NOMO-1 treated with dmso at 0.1 percent for 144 hours (cell line): ENCODE measurements around the gene SLC10A3.

Experiments used
- DNase-seq: peaks from one replicate; lab custom pipeline; 2025; ENCODE audit not compliant: unreplicated experiment; lab: John Stamatoyannopoulos, UW

The SLC10A3 gene

DNA sequence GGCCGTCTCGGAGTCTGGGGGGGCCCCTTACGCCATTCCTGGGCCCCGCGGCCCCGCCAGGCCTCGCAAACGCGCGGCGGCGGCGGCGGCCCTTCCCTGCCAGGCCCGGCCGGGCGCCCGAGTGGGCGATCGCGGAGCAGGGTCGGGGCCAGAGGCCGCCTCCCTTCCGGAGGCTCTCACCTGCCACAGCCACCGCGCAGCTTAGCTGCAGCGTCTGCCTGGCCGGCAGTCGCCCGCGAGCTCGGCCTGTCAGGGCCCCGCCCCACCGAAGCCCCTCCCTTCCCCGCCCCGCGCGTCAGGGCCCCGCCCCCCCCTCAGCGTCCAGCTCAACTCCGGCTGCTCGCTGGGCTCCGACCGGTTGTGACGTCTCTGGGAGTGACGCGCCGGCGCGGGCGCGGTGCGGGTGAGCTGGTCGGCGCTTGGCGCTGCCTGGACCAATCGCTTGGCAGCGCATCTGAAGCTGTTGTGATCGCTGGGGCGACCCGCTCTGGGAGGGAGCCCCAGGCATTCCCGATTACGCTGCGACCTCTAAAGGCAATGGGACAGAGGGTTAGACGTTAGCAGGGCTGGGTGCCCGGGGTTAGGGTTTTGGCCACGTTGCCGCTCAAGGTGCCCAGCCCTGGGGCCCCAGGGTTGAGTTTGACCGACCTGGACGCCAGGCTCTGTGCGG lies at the start of gene SLC10A3:
Gene SLC10A3, minus strand, starts transcription at position 216 of the 670 bp plus-strand sequence. CDS start 1,689 bp downstream, outside the sequence.
- peak; percentile 74 for DNase-seq

GRCh38 chrX:154539077-154539476 lies 48.6 kb upstream of the SLC10A3 start:
- DNase-seq = no peak

DNA sequence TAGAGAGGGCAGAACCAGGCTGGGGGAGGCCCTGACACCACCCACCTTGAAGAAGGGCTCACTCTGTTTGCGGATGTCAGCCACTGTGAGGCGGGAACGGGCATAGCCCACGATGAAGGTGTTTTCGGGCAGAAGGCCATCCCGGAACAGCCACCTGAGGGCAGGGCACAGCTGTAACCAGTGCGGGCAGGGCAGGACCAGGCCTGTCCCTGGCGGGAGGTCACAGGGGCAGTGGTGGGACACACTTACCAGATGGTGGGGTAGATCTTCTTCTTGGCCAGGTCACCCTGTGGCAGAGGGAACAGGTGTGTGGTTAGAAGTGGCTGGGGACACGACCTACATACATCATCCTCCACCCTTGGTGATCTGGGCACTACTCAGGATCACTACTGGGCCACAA lies 45.5 kb upstream of the SLC10A3 start:
- DNase-seq = no peak

DNA sequence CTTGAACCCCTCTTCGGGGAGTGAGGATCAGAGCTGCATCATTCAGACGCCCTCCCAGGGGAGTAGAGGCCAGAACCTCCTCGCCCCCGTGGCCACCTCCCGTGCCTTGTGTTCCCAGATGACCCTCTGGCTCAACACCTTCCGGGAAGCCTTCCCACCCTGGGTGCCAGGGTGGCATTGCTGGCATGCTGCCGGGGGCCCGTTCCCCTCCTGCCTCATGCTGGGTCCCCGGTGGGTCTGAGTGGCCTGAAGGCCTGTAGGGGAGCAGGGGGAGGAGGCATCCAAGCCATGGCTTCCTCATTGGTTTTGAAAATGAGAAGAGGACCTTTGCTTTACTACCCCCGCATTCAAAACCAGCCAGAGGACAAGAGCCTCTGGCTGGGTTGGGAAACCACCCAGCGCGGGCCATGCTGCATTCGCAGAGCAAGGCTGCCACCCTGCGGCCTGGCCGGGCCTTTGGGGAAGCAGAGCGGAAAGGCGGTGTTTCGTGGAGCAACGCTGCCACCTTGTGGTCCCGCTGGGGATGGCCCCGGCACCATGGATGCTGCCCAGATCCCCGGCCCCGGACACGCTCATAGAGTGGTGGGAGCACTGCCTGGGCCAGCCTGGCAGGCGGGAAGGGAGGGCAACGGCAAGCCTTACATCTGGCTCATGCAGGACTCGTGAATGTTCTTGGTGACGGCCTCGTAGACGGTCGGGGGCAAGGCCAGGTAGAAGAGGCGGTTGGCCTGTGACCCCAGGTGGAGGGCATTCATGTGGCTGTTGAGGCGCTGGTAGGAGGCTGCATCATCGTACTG lies 44.3 kb upstream of the SLC10A3 start:
- DNase-seq = peak; percentile 66

DNA sequence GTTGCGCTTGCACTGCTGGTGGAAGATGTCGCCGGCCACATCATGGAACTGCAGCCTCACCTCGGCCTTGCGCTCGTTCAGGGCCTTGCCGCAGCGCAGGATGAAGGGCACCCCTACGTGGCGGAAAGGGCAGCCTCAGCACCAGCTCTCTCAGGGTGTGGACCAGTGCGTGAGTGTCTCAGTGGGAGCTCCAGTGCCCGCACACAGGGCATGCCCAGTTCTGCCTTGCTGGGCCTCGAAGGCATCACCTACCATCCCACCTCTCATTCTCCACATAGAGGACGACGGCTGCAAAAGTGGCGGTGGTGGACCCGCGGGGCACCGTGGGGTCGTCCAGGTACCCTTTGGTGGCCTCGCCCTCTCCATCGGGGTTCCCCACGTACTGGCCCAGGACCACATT lies 42.3 kb upstream of the SLC10A3 start:
- DNase-seq = no peak

GRCh38 chrX:154531626-154532025 lies 41.2 kb upstream of the SLC10A3 start:
- DNase-seq = no peak

- no peak for DNase-seq
Measured at GRCh38 chrX:154530286-154530685, 39.9 kb upstream of the SLC10A3 start.

- no peak for DNase-seq
Measured at GRCh38 chrX:154529206-154529612, 38.8 kb upstream of the SLC10A3 start.

DNA sequence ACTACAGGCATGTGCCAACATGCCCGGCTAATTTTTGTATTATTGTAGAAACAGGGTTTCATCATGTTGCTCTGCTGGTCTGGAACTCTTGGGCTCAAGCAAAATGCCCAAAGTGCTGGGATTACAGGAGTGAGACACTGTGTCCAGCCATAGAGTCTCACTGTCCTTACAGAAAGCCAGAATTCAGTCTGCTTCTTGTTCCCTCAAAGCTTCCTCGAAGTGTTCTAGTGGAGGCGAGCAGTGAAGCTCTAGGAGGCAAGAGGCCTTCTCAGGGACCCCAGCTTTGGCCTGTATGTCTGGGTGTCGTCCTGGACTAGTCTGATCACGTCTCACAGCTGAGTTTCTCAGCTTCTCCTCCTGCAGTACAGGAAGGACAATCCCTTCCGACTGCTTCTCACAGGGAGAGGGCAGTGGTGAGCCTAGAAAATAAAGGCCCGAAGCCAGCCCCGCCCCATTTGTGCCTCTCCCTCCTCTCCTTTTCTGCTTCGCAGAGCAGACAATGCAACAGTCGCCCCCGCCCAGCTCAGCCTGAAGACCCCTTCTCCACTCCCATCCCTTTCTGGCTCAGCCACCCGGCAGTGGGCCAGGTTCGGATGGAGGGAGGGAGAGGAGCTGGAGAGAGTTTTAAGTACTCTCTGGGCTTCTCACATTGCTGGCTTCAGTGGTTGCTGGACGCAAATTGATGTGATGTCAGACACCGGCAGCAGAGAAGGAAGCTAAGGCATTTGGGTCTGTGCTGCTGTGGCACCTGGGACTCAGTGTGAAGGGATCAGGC lies 36.7 kb upstream of the SLC10A3 start:
- DNase-seq = peak; percentile 36

DNA sequence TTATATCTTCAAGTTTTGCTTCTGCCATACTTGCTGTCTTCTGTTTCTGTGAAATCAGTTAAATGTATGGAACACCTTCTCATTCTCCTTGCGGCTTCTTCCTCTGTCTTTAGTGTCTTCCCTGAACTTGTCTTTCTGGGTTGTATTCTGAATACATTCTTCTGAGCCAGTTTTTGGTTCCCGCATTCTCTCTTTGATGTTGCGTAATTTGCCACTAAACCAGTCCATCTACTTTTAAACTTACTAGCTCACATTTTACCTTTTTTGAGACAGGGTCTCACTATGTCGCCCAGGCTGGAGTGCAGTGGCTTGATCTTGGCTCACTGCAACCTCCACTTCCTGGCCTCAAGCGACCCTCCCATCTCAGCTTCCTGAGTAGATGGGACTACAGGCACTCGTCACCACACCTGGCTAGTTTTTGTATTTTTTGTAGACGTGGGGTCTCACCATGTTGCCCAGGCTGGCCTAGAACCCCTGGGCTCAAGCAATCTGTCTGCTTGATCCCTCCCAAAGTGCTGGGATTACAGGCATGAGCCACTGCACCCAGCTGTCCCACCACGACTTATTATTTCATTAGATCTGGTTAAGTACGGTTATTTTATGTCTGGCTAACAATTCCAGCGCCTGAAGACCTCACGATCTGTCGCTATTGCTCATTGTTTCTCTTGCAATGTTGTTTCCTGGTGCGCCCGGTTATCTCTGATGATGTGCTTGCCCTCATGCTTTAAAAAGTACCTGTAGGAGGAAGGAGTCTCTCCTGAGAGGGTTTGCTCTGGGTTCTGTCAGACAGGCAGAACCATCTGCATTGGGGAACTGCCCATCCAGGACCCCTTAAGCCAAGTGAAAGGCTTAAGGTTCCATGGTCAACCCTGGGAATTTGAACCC lies 35.4 kb upstream of the SLC10A3 start:
- DNase-seq = no peak

DNA sequence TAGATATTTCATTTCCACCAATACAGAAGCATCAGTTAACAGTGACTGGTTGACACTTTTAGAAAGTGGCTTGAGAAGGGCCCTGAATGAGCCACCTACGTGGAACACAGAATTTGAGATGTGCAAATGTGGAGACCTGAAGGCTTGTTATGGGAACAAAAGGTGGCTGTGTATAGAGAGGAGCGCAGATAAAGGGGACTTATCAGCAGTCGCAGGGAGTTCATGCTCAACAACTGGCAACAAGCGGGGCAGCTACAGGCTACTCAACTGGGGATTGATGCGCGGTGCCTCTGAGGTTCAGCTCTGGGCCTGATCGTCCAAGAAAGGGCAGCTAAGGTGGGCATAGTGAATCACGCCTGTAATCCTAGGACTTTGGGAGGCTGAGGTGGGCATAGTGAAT lies 29.0 kb upstream of the SLC10A3 start:
- DNase-seq = no peak

DNA sequence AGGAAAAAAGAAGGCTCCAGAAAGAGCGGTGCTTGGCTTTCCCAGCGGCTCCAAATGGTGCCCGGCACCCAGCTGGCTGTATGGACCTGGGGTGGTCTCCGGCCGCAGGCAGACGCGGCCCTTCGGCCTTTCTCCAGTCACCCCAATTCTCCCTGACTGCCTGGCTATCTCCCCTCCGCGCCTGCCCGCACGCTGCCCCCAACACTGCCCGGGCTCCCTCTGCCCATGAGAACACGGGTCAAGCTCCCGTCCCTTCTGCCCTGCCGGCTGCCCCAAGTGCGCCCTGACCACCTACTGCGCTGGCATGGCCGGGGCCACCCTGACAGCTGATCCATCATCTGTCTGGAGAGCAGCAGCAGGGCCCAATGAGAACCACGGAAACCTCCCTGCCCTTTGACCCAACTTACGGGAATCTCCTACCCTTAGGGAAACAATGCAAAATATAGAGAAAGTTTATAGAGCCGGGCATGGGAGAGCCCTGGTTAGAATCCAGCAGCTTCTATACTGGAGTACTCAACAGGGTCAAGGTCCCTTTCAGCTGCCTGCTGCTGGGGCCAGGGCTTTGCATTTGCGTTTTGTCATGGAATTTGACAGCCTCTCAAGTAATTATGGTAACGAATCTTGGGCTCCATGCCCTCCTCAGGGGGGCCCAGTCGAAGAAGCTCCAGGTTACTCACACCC lies 26.8 kb upstream of the SLC10A3 start:
- no peak for DNase-seq

DNA sequence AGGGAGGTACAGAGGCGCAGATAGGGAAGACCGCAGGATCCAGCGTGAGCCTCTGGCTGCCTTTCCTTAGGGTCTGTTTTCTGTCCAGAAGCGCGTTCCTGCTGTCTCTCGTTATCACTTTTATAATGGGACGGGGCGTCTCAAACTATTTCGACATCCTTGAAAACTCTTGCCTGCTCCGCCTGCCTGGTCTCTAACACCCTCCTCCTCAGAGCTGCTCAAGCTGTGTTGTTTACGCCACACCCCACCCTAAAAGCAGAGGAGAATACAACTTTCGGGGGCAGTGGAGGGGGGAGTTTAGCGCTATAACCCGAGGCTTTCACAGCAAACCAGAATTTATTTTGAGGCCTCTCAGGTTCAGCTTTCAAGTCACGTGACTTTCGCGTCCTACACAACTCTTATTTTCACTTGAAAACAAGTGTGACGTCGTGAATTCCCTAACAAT lies 26.2 kb upstream of the SLC10A3 start:
- DNase-seq = peak; percentile 6

- peak; percentile 65 for DNase-seq
Measured at GRCh38 chrX:154515966-154516655, 25.7 kb upstream of the SLC10A3 start, which contains the start of gene FAM3A. Gene FAM3A (minus strand): TSS chrX:154516232. CDS start chrX:154515772, 460 bp downstream.

- DNase-seq = no peak
Measured at GRCh38 chrX:154515090-154515965, 24.9 kb upstream of the SLC10A3 start.

GRCh38 chrX:154513716-154514115 lies 23.3 kb upstream of the SLC10A3 start:
- no peak for DNase-seq

DNA sequence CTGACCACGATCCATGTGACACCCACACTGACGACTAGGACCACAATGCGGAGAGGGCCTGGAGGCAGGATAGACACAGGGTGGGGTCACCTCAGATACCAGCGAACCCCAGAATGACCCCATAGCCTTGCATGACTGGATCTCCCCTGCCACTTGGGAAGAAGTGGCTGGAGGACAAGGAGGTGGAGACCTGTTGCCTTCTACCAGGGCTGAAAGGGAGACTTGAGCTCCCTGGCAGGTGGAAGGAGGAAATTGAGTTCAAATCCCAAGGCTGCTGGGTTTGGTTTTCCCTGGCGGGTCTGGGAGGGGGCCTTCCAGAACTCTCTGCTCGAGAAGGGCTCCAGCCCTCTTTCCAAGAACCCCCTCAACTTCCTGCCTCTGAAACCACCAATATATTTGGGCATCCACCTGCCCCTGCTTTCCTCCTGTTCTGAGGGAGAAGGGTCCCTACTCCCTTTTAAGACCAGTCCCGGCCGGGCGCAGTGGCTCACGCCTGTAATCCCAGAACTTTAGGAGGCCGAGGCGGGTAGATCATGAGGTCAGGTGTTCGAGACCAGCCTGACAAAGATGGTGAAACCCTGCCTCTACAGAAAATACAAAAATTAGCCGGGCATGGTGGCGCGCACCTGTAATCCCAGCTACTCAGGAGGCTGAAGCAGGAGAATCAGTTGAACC lies 22.6 kb upstream of the SLC10A3 start:
- DNase-seq = no peak

- no peak for DNase-seq
Measured at GRCh38 chrX:154511761-154512160, 21.3 kb upstream of the SLC10A3 start.
